Measurements from ENCODE around the gene GATAD2B. TPM values are rescaled to one million over a fixed set of nuclear protein-coding genes. Genes with fewer than 3 reads are reported as not detected.
A peak's percentile ranks its signal among the peaks of the same experiment; 100 is the strongest.

Gene GATAD2B
- total RNA-seq, 4 donors from 2014 or later, result 16.7 to 28.1 (median 20.2) TPM

GRCh38 chr1:153805042-153805745 is 117.6 kb downstream of the GATAD2B start:
- intact Hi-C loops (cut with DNase I; ENCODE audit: low total_unique reads), result no loop called here
- H3K4me3 ChIP-seq, result no peak overlapping the region
- 63% methylated on average over 5 of the region's 5 CpGs; no CpG with 5 or more reads in 1 of the 2 donors for WGBS, 2 donors (ENCODE audit: low coverage in 1 of 2)

GRCh38 chr1:153804112-153804511 is 118.7 kb downstream of the GATAD2B start:
- intact Hi-C loops (cut with DNase I; ENCODE audit: low total_unique reads) (no loop called here), in situ Hi-C loops (cut with MboI; ENCODE audit: low pct_ligation_motif_present in 1 of 4, low pct_unique_long_range_greater_than_20kb in 1 of 4, low sequenced_read_pairs in 3 of 4) (loop anchor here (5.0 to 25.0 kb wide), 3 partner anchors 108 to 178 kb away; partner anchors contain the start of genes DENND4B (in 2 of the 4) and GATAD2B (in 1 of the 4))
- WGBS, 2 donors (ENCODE audit: low coverage in 1 of 2), result 69 to 72% methylated on average over 2 of the region's 2 CpGs
- H3K27ac ChIP-seq, result no peak overlapping the region
- H3K4me3 ChIP-seq, result no peak overlapping the region
- H3K27me3 ChIP-seq, result no peaks in the 10 kb centered on the region
- H3K36me3 ChIP-seq, result peaks cover 0 to 4% (median 0%) of the 10 kb centered on the region in 4 donors
- DNase-seq, result no peak
- TF ChIP-seq EP300 (IDR thresholded peaks at IDR 0.05; ENCODE audit: low read depth) (no peak), POLR2AphosphoS5 (IDR thresholded peaks at IDR 0.05) (no peak), POLR2A (IDR thresholded peaks at IDR 0.05) (no peak)
- TF ChIP-seq, protein P1, sequence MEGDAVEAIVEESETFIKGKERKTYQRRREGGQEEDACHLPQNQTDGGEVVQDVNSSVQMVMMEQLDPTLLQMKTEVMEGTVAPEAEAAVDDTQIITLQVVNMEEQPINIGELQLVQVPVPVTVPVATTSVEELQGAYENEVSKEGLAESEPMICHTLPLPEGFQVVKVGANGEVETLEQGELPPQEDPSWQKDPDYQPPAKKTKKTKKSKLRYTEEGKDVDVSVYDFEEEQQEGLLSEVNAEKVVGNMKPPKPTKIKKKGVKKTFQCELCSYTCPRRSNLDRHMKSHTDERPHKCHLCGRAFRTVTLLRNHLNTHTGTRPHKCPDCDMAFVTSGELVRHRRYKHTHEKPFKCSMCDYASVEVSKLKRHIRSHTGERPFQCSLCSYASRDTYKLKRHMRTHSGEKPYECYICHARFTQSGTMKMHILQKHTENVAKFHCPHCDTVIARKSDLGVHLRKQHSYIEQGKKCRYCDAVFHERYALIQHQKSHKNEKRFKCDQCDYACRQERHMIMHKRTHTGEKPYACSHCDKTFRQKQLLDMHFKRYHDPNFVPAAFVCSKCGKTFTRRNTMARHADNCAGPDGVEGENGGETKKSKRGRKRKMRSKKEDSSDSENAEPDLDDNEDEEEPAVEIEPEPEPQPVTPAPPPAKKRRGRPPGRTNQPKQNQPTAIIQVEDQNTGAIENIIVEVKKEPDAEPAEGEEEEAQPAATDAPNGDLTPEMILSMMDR (IDR thresholded peaks at IDR 0.05), result no peak
- peaks cover 0 to 16% (median 3%) of the 10 kb centered on the region in 4 donors for H3K4me1 ChIP-seq
- H3K9me3 ChIP-seq, result no peaks in the 10 kb centered on the region

More at GRCh38 chr1:153805042-153805745, 117.6 kb downstream of the GATAD2B start:
- Histone ChIP-seq H3K9me3 (no peaks in the 10 kb centered on the region), H3K27ac (peak overlapping the region; percentile 49 to 68 (median 62)), H3K27me3 (no peaks in the 10 kb centered on the region), H3K4me1 (peaks cover 0 to 16% (median 3%) of the 10 kb centered on the region in 4 donors), H3K36me3 (peaks cover 0 to 12% (median 5%) of the 10 kb centered on the region in 4 donors)
- TF ChIP-seq POLR2A (IDR thresholded peaks at IDR 0.05) (peak; percentile 15), POLR2AphosphoS5 (IDR thresholded peaks at IDR 0.05) (peak in 2 of 3 donors; percentile 27 to 37)
- TF ChIP-seq, protein P1 (IDR thresholded peaks at IDR 0.05), result no peak
- in situ Hi-C loops (cut with MboI; ENCODE audit: low pct_ligation_motif_present in 1 of 4, low pct_unique_long_range_greater_than_20kb in 1 of 4, low sequenced_read_pairs in 3 of 4), result loop anchor here in 3 of 4 donors (25.0 kb wide), 2 partner anchors 107 to 132 kb away; partner anchors contain the start of genes DENND4B (in 2 of the 3) and GATAD2B (in 1 of the 3)
- DNase-seq, result peak; percentile 68

DNA sequence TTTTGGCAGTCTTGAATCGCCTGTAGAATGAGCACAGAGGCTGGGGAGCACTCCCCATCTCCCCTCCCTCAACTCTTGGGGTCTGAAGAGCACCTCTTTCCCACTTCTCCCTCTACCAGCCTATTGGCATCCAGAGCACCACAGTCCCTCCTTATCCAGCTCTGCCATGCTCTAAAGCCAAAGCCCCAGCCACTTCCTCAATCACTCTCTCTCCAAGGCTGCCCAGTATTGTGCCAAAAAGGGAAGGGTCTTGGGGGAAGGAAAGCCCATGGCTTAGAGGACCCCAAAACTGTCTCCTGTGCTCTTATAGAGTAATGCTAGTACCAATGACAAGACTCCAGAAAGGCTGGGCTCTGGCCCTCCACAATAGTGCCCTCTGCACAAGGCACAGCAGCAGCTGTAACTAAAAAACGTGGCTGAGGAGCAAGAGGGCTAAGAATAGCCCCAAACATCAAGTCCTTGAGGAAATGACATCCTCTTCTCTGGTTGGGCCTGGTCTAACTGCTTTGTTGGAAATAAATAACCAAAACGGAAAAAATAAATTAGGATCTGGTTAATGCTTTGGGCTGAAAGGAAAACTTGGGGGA is 119.2 kb downstream of the GATAD2B start:
- in situ Hi-C loops (cut with MboI; ENCODE audit: low pct_ligation_motif_present in 1 of 4, low pct_unique_long_range_greater_than_20kb in 1 of 4, low sequenced_read_pairs in 3 of 4) (loop anchor here (5.0 to 25.0 kb wide), 3 partner anchors 109 to 179 kb away; partner anchors contain the start of genes DENND4B (in 2 of the 4) and GATAD2B (in 1 of the 4)), intact Hi-C loops (cut with DNase I; ENCODE audit: low total_unique reads) (no loop called here)
- Histone ChIP-seq H3K36me3 (peaks cover 0 to 4% (median 0%) of the 10 kb centered on the region in 4 donors), H3K4me1 (peaks cover 0 to 16% (median 3%) of the 10 kb centered on the region in 4 donors), H3K27me3 (no peaks in the 10 kb centered on the region), H3K4me3 (no peak overlapping the region), H3K27ac (no peak overlapping the region), H3K9me3 (no peaks in the 10 kb centered on the region)
- no peak for TF ChIP-seq POLR2AphosphoS5 (IDR thresholded peaks at IDR 0.05)
- TF ChIP-seq EP300 (IDR thresholded peaks at IDR 0.05; ENCODE audit: low read depth), result no peak
- TF ChIP-seq, protein P1 (IDR thresholded peaks at IDR 0.05), result no peak
- TF ChIP-seq POLR2A (IDR thresholded peaks at IDR 0.05), result no peak
- WGBS, 2 donors (ENCODE audit: low coverage in 1 of 2), result 68 to 80% methylated on average over 3 of the region's 3 CpGs
- no peak for DNase-seq
